Measurements from ENCODE around the gene VWCE. TPM values are rescaled to one million over a fixed set of nuclear protein-coding genes. Genes with fewer than 3 reads are reported as not detected.

The VWCE gene
- total RNA-seq, 2 experiments from 2014 or later, result 0.79 to 5.5 TPM

- CTCF ChIA-PET (ENCODE audit: unreplicated experiment), result no interaction called here
- H3K4me3 ChIP-seq (ENCODE audit: low read depth, low read length, poor library complexity, severe bottlenecking), result no peak overlapping the region
- POLR2A ChIA-PET, result interaction anchor here (0.7 to 1.5 kb wide), 2 partner anchors 10 to 19 kb away, joined by 3 to 4 read pairs; no protein-coding TSS in a partner anchor
- peaks cover 97% of the 10 kb centered on the region for H3K36me3 ChIP-seq (ENCODE audit: insufficient read depth, low read length)
- BruUV-seq (replicated peaks), result no TSS peak
- H3K79me2 ChIP-seq (ENCODE audit: insufficient read depth, low read depth, low read length), result no peaks in the 10 kb centered on the region
- H4K20me1 ChIP-seq (ENCODE audit: insufficient read depth, low read length), result no peaks in the 10 kb centered on the region
- H3K9me3 ChIP-seq (ENCODE audit: low read length), result no peaks in the 10 kb centered on the region
- no peak for TF ChIP-seq EZH2phosphoT487 (IDR thresholded peaks at IDR 0.05; ENCODE audit: borderline replicate concordance, low read depth, low read length)
- TF ChIP-seq CTCF (conservative IDR thresholded peaks at IDR 0.05; ENCODE audit: low read length), result no peak
- intact Hi-C loops (cut with micrococcal nuclease; ENCODE audit: unreplicated experiment), result no loop called here
- H3K4me1 ChIP-seq (ENCODE audit: insufficient read depth, low read length, poor library complexity, severe bottlenecking), result no peaks in the 10 kb centered on the region
- no peak overlapping the region for H2AFZ ChIP-seq (ENCODE audit: low read length)
- no peak for DNase-seq (ENCODE audit: low spot score)
- H3K27ac ChIP-seq (ENCODE audit: low read depth, low read length, poor library complexity, severe bottlenecking), result no peak overlapping the region
- H3K4me2 ChIP-seq (ENCODE audit: low read length), result no peak overlapping the region
- H3K9me2 ChIP-seq (ENCODE audit: insufficient read depth, low read length), result no peaks in the 10 kb centered on the region
These were observed 20.1 kb upstream of the VWCE start for GRCh38 chr11:61315260-61315659.

GRCh38 chr11:61310749-61311148 lies 15.6 kb upstream of the VWCE start:
- H2AFZ ChIP-seq (ENCODE audit: low read length), result no peak overlapping the region
- no TSS peak for BruUV-seq (replicated peaks)
- H3K9me2 ChIP-seq (ENCODE audit: insufficient read depth, low read length), result no peaks in the 10 kb centered on the region
- no peak overlapping the region for H3K4me2 ChIP-seq (ENCODE audit: low read length)
- H3K27ac ChIP-seq (ENCODE audit: low read depth, low read length, poor library complexity, severe bottlenecking), result no peak overlapping the region
- CTCF ChIA-PET (ENCODE audit: unreplicated experiment), result interaction anchor here (0.8 kb wide), 1 partner anchor 75 kb away, joined by 3 read pairs; no protein-coding TSS in a partner anchor
- H3K79me2 ChIP-seq (ENCODE audit: insufficient read depth, low read depth, low read length), result no peaks in the 10 kb centered on the region
- POLR2A ChIA-PET, result interaction anchor here (0.7 kb wide), 1 partner anchor 117 kb away, joined by 3 read pairs; no protein-coding TSS in a partner anchor
- no peaks in the 10 kb centered on the region for H3K9me3 ChIP-seq (ENCODE audit: low read length)
- no peaks in the 10 kb centered on the region for H4K20me1 ChIP-seq (ENCODE audit: insufficient read depth, low read length)
- no peak for TF ChIP-seq EZH2phosphoT487 (IDR thresholded peaks at IDR 0.05; ENCODE audit: borderline replicate concordance, low read depth, low read length)
- no peak for TF ChIP-seq CTCF (conservative IDR thresholded peaks at IDR 0.05; ENCODE audit: low read length)
- H3K36me3 ChIP-seq (ENCODE audit: insufficient read depth, low read length), result peaks cover 99% of the 10 kb centered on the region
- intact Hi-C loops (cut with micrococcal nuclease; ENCODE audit: unreplicated experiment), result no loop called here
- DNase-seq (ENCODE audit: low spot score), result no peak
- no peaks in the 10 kb centered on the region for H3K4me1 ChIP-seq (ENCODE audit: insufficient read depth, low read length, poor library complexity, severe bottlenecking)
- H3K4me3 ChIP-seq (ENCODE audit: low read depth, low read length, poor library complexity, severe bottlenecking), result no peak overlapping the region

DNA sequence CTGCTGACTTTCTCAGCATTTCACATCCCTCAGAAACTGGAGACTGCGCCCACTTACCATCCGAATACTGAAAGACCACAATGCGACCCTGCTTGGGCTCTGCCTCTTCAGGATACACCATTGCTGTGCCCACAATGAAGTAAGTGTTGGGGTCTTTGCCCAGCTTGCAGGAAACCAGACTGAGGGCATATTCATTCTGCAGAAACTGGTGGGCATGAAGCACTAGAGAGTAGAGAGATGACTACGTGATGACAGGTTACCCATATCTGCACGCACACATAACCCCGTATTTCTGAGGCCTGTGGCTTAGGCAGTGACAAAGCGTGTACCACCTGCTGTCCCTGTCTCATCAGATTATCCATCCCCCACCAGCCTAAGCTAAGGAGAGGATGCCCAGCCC lies 14.6 kb upstream of the VWCE start:
- no peaks in the 10 kb centered on the region for H3K9me3 ChIP-seq (ENCODE audit: low read length)
- POLR2A ChIA-PET, result interaction anchor here (0.6 kb wide), 1 partner anchor 99 kb away, joined by 4 read pairs; no protein-coding TSS in a partner anchor
- H3K4me3 ChIP-seq (ENCODE audit: low read depth, low read length, poor library complexity, severe bottlenecking), result no peak overlapping the region
- no peaks in the 10 kb centered on the region for H3K79me2 ChIP-seq (ENCODE audit: insufficient read depth, low read depth, low read length)
- no TSS peak for BruUV-seq (replicated peaks)
- H2AFZ ChIP-seq (ENCODE audit: low read length), result no peak overlapping the region
- peaks cover 99% of the 10 kb centered on the region for H3K36me3 ChIP-seq (ENCODE audit: insufficient read depth, low read length)
- TF ChIP-seq CTCF (conservative IDR thresholded peaks at IDR 0.05; ENCODE audit: low read length), result no peak
- no peak for TF ChIP-seq EZH2phosphoT487 (IDR thresholded peaks at IDR 0.05; ENCODE audit: borderline replicate concordance, low read depth, low read length)
- CTCF ChIA-PET (ENCODE audit: unreplicated experiment), result no interaction called here
- intact Hi-C loops (cut with micrococcal nuclease; ENCODE audit: unreplicated experiment), result no loop called here
- H3K4me1 ChIP-seq (ENCODE audit: insufficient read depth, low read length, poor library complexity, severe bottlenecking), result no peaks in the 10 kb centered on the region
- H3K4me2 ChIP-seq (ENCODE audit: low read length), result no peak overlapping the region
- no peak overlapping the region for H3K27ac ChIP-seq (ENCODE audit: low read depth, low read length, poor library complexity, severe bottlenecking)
- no peak for DNase-seq (ENCODE audit: low spot score)
- no peaks in the 10 kb centered on the region for H4K20me1 ChIP-seq (ENCODE audit: insufficient read depth, low read length)
- no peaks in the 10 kb centered on the region for H3K9me2 ChIP-seq (ENCODE audit: insufficient read depth, low read length)

Measured in OCI-LY7 (cell line).